HEK293 (cell line): ENCODE measurements around the gene CABLES2.

Source experiments
- CTCF ChIA-PET: fragments of 350-600 bp; formaldehyde crosslinking; extraction: SDS; loops from one replicate; lab custom pipeline; 2021; ENCODE audit warnings: antibody characterized with exemption; lab: Yijun Ruan, JAX
- POLR2A ChIA-PET: fragments of 300-600 bp; formaldehyde crosslinking; extraction: SDS; loops from one replicate; lab custom pipeline; 2020; ENCODE audit warnings: antibody characterized with exemption, inconsistent platforms; lab: Yijun Ruan, JAX
- H3K27ac ChIP-seq: fragments of 200-500 bp; sonication (Bioruptor generic); 2 replicates; pipeline ENCODE4 v1.5.1; 2014; ENCODE audit warnings: low read depth, low read length, control low read depth, inconsistent platforms; ENCODE audit errors: extremely low read depth
- H3K36me3 ChIP-seq, 2 experiments: fragments of 200-500 bp in 1 of 2; sonication (Bioruptor generic) in 1 of 2; 1 replicate in 1 of 2; 2 replicates in 1 of 2; pipeline ENCODE4 v1.5.1; 2014 to 2017; ENCODE audit warnings: inconsistent platforms in 2 of 2, low read length in 2 of 2; ENCODE audit not compliant: control insufficient read depth in 2 of 2, insufficient read depth in 1 of 2
- H3K4me1 ChIP-seq: fragments of 200-500 bp; sonication (Bioruptor generic); 2 replicates; pipeline ENCODE4 v1.5.1; 2014; ENCODE audit warnings: mild to moderate bottlenecking, low read length, inconsistent platforms; ENCODE audit not compliant: control insufficient read depth, insufficient read depth
- H3K4me3 ChIP-seq: 2 replicates; pipeline ENCODE4 v1.5.1; 2011; ENCODE audit warnings: low read depth, mild to moderate bottlenecking, control low read depth, low read length, moderate library complexity
- H3K9me3 ChIP-seq: fragments of 200-500 bp; sonication (Bioruptor generic); 2 replicates; pipeline ENCODE4 v1.5.1; 2014; ENCODE audit warnings: low read depth, low read length, inconsistent platforms; ENCODE audit not compliant: control insufficient read depth, insufficient read depth
- CTCF ChIP-seq: fragments of 450-650 bp; formaldehyde crosslinking; IDR thresholded peaks from 2 replicates; pipeline ENCODE4 v1.5.1; 2016; ENCODE audit warnings: missing biosample characterization, missing genetic modification characterization
- GLI2 ChIP-seq: fragments of 450-650 bp; formaldehyde crosslinking; IDR thresholded peaks from 2 replicates; pipeline ENCODE4; 2017; ENCODE audit warnings: missing biosample characterization, missing genetic modification characterization, low read depth, borderline replicate concordance
- HIC1 ChIP-seq: fragments of 450-650 bp; formaldehyde crosslinking; IDR thresholded peaks from 2 replicates; pipeline ENCODE4 v1.5.1; 2016; ENCODE audit warnings: missing biosample characterization, missing genetic modification characterization
- IKZF3 ChIP-seq: fragments of 450-650 bp; IDR thresholded peaks from 2 replicates; pipeline ENCODE4 v1.5.0; 2018; ENCODE audit warnings: missing biosample characterization, mild to moderate bottlenecking, missing genetic modification characterization, moderate library complexity
- MYNN ChIP-seq: fragments of 450-650 bp; formaldehyde crosslinking; IDR thresholded peaks from 2 replicates; pipeline ENCODE4 v1.5.1; 2016; ENCODE audit warnings: missing biosample characterization, missing genetic modification characterization, borderline replicate concordance
- PBX3 ChIP-seq: sonication (generic); formaldehyde crosslinking; IDR thresholded peaks from 2 replicates; pipeline ENCODE4 v1.8.1; 2022; ENCODE audit warnings: mild to moderate bottlenecking, moderate library complexity, missing genetic modification reagents
- PRDM1 ChIP-seq: fragments of 450-650 bp; formaldehyde crosslinking; IDR thresholded peaks from 2 replicates; pipeline ENCODE4; 2016; ENCODE audit warnings: missing biosample characterization, missing genetic modification characterization
- PRDM4 ChIP-seq: fragments of 450-650 bp; formaldehyde crosslinking; IDR thresholded peaks from 2 replicates; pipeline ENCODE4 v1.5.1; 2017; ENCODE audit warnings: missing biosample characterization, missing genetic modification characterization
- SCRT1 ChIP-seq: fragments of 450-650 bp; formaldehyde crosslinking; IDR thresholded peaks from 2 replicates; pipeline ENCODE4 v1.5.1; 2016; ENCODE audit warnings: missing biosample characterization, missing genetic modification characterization, borderline replicate concordance
- SP2 ChIP-seq: fragments of 450-650 bp; formaldehyde crosslinking; IDR thresholded peaks from 2 replicates; pipeline ENCODE4 v1.5.1; 2016; ENCODE audit warnings: missing biosample characterization, missing genetic modification characterization
- ZBTB26 ChIP-seq: fragments of 450-650 bp; formaldehyde crosslinking; optimal IDR thresholded peaks from 2 replicates; pipeline ENCODE3; 2016; ENCODE audit warnings: missing biosample characterization, mild to moderate bottlenecking, missing genetic modification characterization
- ZNF16 ChIP-seq: fragments of 450-650 bp; formaldehyde crosslinking; IDR thresholded peaks from 2 replicates; pipeline ENCODE4 v1.5.1; 2016; ENCODE audit warnings: low read depth, missing biosample characterization, missing genetic modification characterization
- ZNF202 ChIP-seq: fragments of 450-650 bp; formaldehyde crosslinking; IDR thresholded peaks from 2 replicates; pipeline ENCODE4 v1.5.1; 2016; ENCODE audit warnings: missing biosample characterization, missing genetic modification characterization, borderline replicate concordance
- ZNF341 ChIP-seq: fragments of 450-650 bp; formaldehyde crosslinking; IDR thresholded peaks from 2 replicates; pipeline ENCODE4; 2016; ENCODE audit warnings: low read depth, missing biosample characterization, missing genetic modification characterization
- ZNF394 ChIP-seq: fragments of 450-650 bp; formaldehyde crosslinking; IDR thresholded peaks from 2 replicates; pipeline ENCODE4 v1.5.1; 2016; ENCODE audit warnings: missing biosample characterization, missing genetic modification characterization, mild to moderate bottlenecking, moderate library complexity, borderline replicate concordance
- ZNF398 ChIP-seq: fragments of 450-650 bp; formaldehyde crosslinking; IDR thresholded peaks from 2 replicates; pipeline ENCODE4 v1.5.1; 2017; ENCODE audit warnings: missing biosample characterization, missing genetic modification characterization
- ZNF580 ChIP-seq: fragments of 450-650 bp; formaldehyde crosslinking; IDR thresholded peaks from 2 replicates; pipeline ENCODE4 v1.5.1; 2016; ENCODE audit warnings: missing biosample characterization, missing genetic modification characterization
- ZNF623 ChIP-seq: fragments of 450-650 bp; formaldehyde crosslinking; IDR thresholded peaks from 2 replicates; pipeline ENCODE4 v1.5.1; 2016; ENCODE audit warnings: missing biosample characterization, missing genetic modification characterization
- ZNF785 ChIP-seq: fragments of 450-650 bp; formaldehyde crosslinking; IDR thresholded peaks from 2 replicates; pipeline ENCODE4 v1.5.1; 2016; ENCODE audit warnings: missing biosample characterization, missing genetic modification characterization
- ZNF792 ChIP-seq: fragments of 450-650 bp; formaldehyde crosslinking; IDR thresholded peaks from 2 replicates; pipeline ENCODE4 v1.5.1; 2016; ENCODE audit warnings: missing biosample characterization, missing genetic modification characterization
- ZSCAN16 ChIP-seq: fragments of 450-650 bp; formaldehyde crosslinking; IDR thresholded peaks from 2 replicates; pipeline ENCODE4 v1.5.1; 2016; ENCODE audit warnings: missing biosample characterization, missing genetic modification characterization
- ZSCAN30 ChIP-seq: fragments of 450-650 bp; IDR thresholded peaks from 2 replicates; pipeline ENCODE4 v1.5.1; 2018; ENCODE audit warnings: missing biosample characterization, mild to moderate bottlenecking, missing genetic modification characterization, moderate library complexity

Gene CABLES2

GRCh38 chr20:62362991-62363919 lies 43.8 kb downstream of the CABLES2 start (continued):
- TF ChIP-seq ZNF398 (tag by site-specific recombination), result peak; percentile 54
- peak; percentile 78; the same call in 1 of the 2 replicates for TF ChIP-seq ZSCAN30 (tag by site-specific recombination)
- TF ChIP-seq MYNN (tag by site-specific recombination), result no peak
- no peak for TF ChIP-seq ZNF785 (tag by site-specific recombination)
- 0 out of 2 replicates have a peak, but pooled peaks have one; percentile 14 for TF ChIP-seq ZNF341 (tag by site-specific recombination)
- TF ChIP-seq CTCF (tag by site-specific recombination), result peak; percentile 78
- no peak for TF ChIP-seq ZSCAN16 (tag by site-specific recombination)
- no peak for TF ChIP-seq ZBTB26 (tag by site-specific recombination)
- no peak for TF ChIP-seq PRDM1 (tag by site-specific recombination)
- peak; percentile 66 for TF ChIP-seq IKZF3 (tag by site-specific recombination)
- no peak for TF ChIP-seq PBX3 (CRISPR knock-in tag)

GRCh38 chr20:62362590-62362940 lies 44.5 kb downstream of the CABLES2 start:
- Histone ChIP-seq H3K9me3 (no peaks in the 10 kb centered on the region), H3K4me3 (no peak overlapping the region), H3K36me3 (peaks cover 0 to 14% of the 10 kb centered on the region in 2 experiments; a peak in 1 of 3 replicates), H3K27ac (no peak overlapping the region), H3K4me1 (peaks cover 9% of the 10 kb centered on the region)
- POLR2A ChIA-PET, result interaction anchor here (1.1 to 1.4 kb wide), 3 partner anchors 12 to 60 kb away, joined by 3 read pairs; partner anchors contain the start of gene ADRM1
- CTCF ChIA-PET, result interaction anchor here (0.7 kb wide), 1 partner anchor 352 kb away, joined by 3 read pairs; no protein-coding TSS in a partner anchor
- TF ChIP-seq ZNF202, result no peak
- TF ChIP-seq ZNF394, result no peak
- no peak for TF ChIP-seq HIC1
- no peak for TF ChIP-seq SP2 (tag by site-specific recombination)
- TF ChIP-seq SCRT1, result peak; percentile 24; the same call in 1 of the 2 replicates
- TF ChIP-seq ZNF16 (tag by site-specific recombination), result no peak
- no peak for TF ChIP-seq ZNF623 (tag by site-specific recombination)
- no peak for TF ChIP-seq ZNF580 (tag by site-specific recombination)
- TF ChIP-seq GLI2, result no peak
- TF ChIP-seq ZNF792 (tag by site-specific recombination), result no peak
- TF ChIP-seq PRDM4 (tag by site-specific recombination), result no peak
